HFFc6 (cell line): Measurements from ENCODE around the gene KIAA1755. TPM values are rescaled to one million over a fixed set of nuclear protein-coding genes. Genes with fewer than 3 reads are reported as not detected.
A peak's percentile ranks its signal among the peaks of the same experiment; 100 is the strongest.

Experiments
- DNase-seq: peaks from one replicate; pipeline ENCODE4 v3.0.0-alpha.2; 2018
- H3K27ac Mint-ChIP-seq: 2 replicates; pipeline ENCODE4 v1.8.0; 2020; ENCODE audit warnings: mild to moderate bottlenecking, mixed read lengths
- H3K27me3 Mint-ChIP-seq: 2 replicates; pipeline ENCODE4 v1.8.0; 2021; ENCODE audit warnings: mild to moderate bottlenecking, moderate library complexity, mixed read lengths; ENCODE audit not compliant: insufficient read depth
- H3K36me3 Mint-ChIP-seq: 2 replicates; pipeline ENCODE4 v1.8.0; 2021; ENCODE audit warnings: low read depth, mixed read lengths
- H3K4me1 Mint-ChIP-seq: 2 replicates; pipeline ENCODE4 v1.8.0; 2020; ENCODE audit warnings: low read depth, mixed read lengths
- H3K4me3 Mint-ChIP-seq: 2 replicates; pipeline ENCODE4 v1.8.0; 2020; ENCODE audit warnings: mild to moderate bottlenecking, moderate library complexity, mixed read lengths
- H3K9me3 Mint-ChIP-seq: 2 replicates; pipeline ENCODE4 v1.8.0; 2020; ENCODE audit warnings: mild to moderate bottlenecking, mixed read lengths
- total RNA-seq, 6 experiments: library from RNA; stranded (reverse); fragmentation: NEBNext Ultra II Directional; extraction: Animal tissue kit (Norgen Biotek cat#: 25700); gene quantifications; 2 replicates in 1 of 6; 3 replicates in 5 of 6; pipeline ENCODE4 v1.2.3, GENCODE V29; 2021
- TF ChIP-seq, protein P1 (sequence below): fragments of 200-600 bp; sonication (generic); IDR thresholded peaks from 2 replicates; pipeline ENCODE4 v1.5.0; 2021; ENCODE audit warnings: antibody characterized with exemption, mild to moderate bottlenecking

KIAA1755 gene
- total RNA-seq, 6 experiments from 2014 or later: 1.2 to 4.4 (median 2.2) TPM

DNA sequence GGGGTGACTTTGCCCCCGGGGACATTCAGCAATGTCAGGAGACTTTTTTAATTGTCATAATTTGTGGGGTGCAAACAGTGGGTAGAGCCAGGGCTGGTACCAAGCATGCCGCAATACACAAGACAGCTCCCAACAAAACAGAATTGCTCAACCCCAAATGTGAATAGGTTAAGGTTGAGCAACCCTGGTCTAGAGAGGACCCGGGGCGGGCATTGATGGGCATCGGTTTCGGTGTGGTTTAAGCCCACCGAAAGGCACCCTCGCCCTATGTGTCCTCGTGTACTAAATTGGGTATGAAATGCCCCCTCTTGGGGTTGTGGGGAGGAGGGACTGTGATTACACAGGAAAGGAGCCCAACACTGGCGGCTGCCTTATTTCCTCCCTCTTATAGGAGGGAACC is 36.0 kb downstream of the KIAA1755 start:
- peaks cover 1% of the 10 kb centered on the region for H3K27me3 Mint-ChIP-seq

DNA sequence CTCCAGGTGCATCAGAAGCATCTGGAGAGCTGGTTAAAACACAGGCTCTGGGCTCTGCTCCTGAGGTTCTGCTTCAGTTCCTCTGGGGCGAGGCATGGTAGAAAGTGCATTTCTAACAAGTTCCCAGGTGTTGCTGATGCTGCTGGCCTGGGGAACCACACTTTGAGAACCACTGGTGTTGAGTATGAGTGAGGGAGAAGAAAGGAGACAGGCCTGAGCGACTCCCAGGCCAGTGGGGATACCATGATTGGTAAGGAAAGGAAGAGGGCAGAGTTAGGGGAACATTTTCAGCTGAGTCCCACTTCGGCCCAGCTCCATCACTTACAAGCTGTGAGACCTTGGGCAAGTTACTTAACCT is 36.8 kb downstream of the KIAA1755 start:
- TF ChIP-seq, protein P1, sequence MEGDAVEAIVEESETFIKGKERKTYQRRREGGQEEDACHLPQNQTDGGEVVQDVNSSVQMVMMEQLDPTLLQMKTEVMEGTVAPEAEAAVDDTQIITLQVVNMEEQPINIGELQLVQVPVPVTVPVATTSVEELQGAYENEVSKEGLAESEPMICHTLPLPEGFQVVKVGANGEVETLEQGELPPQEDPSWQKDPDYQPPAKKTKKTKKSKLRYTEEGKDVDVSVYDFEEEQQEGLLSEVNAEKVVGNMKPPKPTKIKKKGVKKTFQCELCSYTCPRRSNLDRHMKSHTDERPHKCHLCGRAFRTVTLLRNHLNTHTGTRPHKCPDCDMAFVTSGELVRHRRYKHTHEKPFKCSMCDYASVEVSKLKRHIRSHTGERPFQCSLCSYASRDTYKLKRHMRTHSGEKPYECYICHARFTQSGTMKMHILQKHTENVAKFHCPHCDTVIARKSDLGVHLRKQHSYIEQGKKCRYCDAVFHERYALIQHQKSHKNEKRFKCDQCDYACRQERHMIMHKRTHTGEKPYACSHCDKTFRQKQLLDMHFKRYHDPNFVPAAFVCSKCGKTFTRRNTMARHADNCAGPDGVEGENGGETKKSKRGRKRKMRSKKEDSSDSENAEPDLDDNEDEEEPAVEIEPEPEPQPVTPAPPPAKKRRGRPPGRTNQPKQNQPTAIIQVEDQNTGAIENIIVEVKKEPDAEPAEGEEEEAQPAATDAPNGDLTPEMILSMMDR: no peak
- H3K4me1 Mint-ChIP-seq: peaks cover 26% of the 10 kb centered on the region
- H3K9me3 Mint-ChIP-seq: no peaks in the 10 kb centered on the region
- no peak overlapping the region for H3K4me3 Mint-ChIP-seq
- no peaks in the 10 kb centered on the region for H3K36me3 Mint-ChIP-seq
- peaks cover 1% of the 10 kb centered on the region for H3K27me3 Mint-ChIP-seq
- no peak for DNase-seq
- H3K27ac Mint-ChIP-seq: no peak overlapping the region

More for the DNA sequence above, 36.0 kb downstream of the KIAA1755 start:
- H3K27ac Mint-ChIP-seq: no peak overlapping the region
- H3K4me3 Mint-ChIP-seq: no peak overlapping the region
- peaks cover 20% of the 10 kb centered on the region for H3K4me1 Mint-ChIP-seq
- no peaks in the 10 kb centered on the region for H3K36me3 Mint-ChIP-seq
- DNase-seq: no peak
- no peaks in the 10 kb centered on the region for H3K9me3 Mint-ChIP-seq
- TF ChIP-seq, protein P1: no peak

DNA sequence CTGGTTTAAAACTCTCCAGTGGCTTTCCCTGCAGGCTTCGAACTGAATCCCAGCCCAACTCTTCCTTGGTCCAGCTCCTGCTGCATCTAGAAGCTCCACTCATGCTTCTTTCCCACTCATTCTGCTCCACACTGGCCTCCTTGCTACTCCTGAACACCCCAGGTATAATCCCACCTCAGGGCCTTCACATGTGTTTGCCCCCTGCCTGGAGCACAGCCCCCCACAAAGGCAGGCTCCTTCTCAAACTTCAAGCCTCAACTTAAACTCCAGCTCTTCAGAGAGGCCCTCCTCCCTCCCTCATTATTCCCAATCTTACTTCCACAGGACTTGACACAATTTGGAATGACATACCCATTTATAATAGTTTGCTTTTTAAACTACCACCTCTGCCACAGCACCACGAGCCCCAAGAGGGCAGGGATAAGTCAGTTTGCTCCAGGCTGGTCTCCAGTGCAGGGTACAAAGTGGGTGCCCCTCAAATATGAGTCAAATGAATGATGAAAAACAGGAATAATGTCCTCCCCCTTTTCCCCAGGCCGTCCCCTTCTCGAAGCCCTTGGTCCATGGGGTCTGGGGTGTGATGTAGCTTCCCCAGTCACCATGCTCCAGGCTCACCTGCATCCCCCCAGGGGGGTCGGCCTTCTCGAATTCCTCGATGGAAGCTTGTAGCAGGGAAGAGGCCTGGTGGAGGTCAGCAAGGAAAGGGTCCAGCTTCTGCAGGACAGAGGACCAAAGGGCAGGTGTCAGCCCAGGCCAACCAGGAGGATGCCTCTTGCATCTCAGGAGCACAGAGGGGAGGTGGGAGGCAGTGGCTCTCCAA is 37.4 kb downstream of the KIAA1755 start:
- TF ChIP-seq, protein P1: peak; percentile 67
- Mint-ChIP-seq H3K36me3 (no peaks in the 10 kb centered on the region), H3K27ac (no peak overlapping the region), H3K27me3 (peaks cover 1% of the 10 kb centered on the region), H3K9me3 (no peaks in the 10 kb centered on the region), H3K4me1 (peaks cover 31% of the 10 kb centered on the region), H3K4me3 (no peak overlapping the region)
- DNase-seq: no peak

DNA sequence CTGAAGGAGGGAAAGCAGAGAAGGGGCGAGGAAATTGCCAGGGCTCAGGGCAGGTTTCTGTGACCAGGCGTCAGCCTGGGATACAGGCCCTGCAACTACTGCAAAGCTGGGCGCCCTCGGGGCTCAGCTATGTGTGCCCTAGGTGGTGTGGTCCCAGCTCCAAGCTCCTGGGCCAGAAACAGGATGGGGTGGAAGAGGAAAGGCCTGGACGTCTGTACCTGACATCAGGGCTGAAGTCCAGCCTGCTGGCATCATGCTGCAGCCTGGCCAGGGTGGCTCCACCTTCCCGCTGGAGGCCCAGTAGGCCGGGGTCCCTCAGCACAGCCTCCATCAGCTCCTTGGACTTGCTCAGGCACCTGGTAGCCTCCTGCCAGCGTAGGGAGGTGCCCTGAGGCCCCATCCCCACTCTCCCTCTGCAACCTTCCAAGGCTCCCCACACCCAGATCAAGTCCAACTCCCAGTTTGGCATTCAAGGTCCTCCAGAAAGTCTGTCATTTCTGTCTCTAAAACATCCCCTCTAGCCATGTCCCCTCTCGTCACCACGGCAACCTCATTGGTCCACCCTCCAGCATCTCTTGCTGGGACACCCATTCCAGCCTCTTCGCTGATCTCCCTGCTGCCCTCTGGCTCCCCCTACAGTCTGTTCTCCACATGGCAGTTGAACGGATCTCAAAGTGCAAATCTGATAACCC is 38.2 kb downstream of the KIAA1755 start:
- Mint-ChIP-seq H3K27ac (no peak overlapping the region), H3K4me3 (no peak overlapping the region), H3K36me3 (no peaks in the 10 kb centered on the region), H3K9me3 (no peaks in the 10 kb centered on the region), H3K27me3 (no peaks in the 10 kb centered on the region; the same call in 1 of the 2 replicates), H3K4me1 (peaks cover 37% of the 10 kb centered on the region)
- TF ChIP-seq, protein P1: peak; percentile 96
- DNase-seq: peak; percentile 37

DNA sequence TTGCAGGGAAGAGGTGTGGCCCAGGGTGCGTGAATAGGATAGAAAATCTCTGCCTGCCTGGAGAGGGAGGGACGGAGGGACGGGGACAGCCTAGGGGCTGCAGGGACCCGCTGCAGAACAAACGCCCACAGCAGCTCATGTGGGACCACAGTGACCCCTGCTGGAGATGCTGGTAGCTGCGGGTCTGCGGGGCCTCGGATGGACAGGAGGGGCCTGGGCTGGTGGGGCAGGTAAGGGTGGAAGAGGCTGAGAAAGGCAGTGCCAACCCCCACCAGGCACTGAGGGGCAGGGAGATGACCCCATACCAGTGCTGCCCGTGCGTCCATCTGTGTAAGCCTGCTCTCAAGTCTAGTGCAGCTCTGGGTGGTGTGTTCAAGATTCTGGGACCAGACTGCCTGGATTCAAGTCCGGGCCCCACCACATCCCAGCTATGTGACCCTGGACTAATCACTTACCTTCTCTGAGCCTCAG is 39.4 kb downstream of the KIAA1755 start:
- Mint-ChIP-seq H3K9me3 (no peaks in the 10 kb centered on the region), H3K27me3 (no peaks in the 10 kb centered on the region; the same call in 1 of the 2 replicates), H3K36me3 (no peaks in the 10 kb centered on the region), H3K27ac (0 out of 2 replicates have a peak overlapping the region, but pooled peaks have one; percentile 12), H3K4me3 (peak overlapping the region; percentile 78), H3K4me1 (peaks cover 47% of the 10 kb centered on the region)
- peak; percentile 35 for DNase-seq
- TF ChIP-seq, protein P1: peak; percentile 96
